Prostate gland (tissue), 2 donors: ENCODE results near the gene NCF1.
"Not testable (repeated sequence)": the region's sequence is repeated elsewhere in the genome, so short reads cannot be mapped to it uniquely, and the experiment has no call there.

Experiments
- CTCF ChIP-seq, 4 experiments: fragments of 200-600 bp in 2 of 4; fragments of 450-650 bp in 2 of 4; sonication (generic) in 2 of 4; IDR thresholded peaks; 1 replicate in 3 of 4; 2 replicates in 1 of 4; pipeline ENCODE4 v1.5.1; 2016 to 2019; ENCODE audit warnings: antibody characterized with exemption in 4 of 4, mild to moderate bottlenecking in 2 of 4, moderate library complexity in 2 of 4
- POLR2A ChIP-seq: fragments of 450-650 bp; IDR thresholded peaks from one replicate; pipeline ENCODE4 v1.6.1; 2016; ENCODE audit warnings: antibody characterized with exemption, mild to moderate bottlenecking

DNA sequence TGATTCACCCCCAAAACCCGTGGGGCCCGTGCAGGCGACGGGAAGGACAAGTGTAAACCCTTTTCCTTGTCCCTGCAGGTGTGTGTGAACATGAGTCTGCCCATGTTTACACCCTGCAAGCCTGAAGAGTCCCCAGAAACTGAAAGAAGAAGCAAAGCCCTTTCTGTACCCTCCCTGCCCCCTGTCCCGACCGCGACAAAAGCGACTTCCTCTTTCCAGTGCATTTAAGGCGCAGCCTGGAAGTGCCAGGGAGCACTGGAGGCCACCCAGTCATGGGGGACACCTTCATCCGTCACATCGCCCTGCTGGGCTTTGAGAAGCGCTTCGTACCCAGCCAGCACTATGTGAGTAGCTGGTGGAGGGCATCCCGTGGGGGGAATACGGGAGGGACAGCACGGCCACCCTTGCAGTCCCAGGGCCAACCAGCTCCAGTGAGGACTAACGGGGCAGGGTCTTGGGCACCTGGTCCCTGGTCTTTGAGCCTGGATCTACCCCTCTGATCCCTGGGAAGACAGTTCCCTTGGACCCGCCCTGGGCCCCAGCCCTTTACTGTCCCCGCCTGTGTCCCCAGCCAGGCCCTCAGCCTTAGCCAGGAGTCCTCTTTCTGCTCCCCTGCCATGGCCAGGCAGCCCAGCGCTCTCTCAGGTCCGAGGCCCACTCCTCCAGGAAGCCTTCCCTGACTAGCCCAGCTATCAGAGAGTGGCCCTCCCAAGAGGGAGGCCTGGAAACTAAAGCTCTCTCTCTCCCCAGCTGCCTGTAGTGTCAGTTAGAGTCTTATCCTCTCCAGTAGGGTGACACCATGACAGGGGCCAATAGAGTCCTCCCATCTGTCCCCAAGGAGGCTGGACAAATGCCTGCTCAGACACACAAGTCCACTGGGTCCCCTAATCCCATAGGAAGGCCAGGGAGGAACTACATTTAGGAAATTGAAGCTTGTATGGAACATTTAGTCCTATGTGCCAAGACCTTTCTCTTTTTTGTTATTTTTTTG is at the start of gene NCF1:
- TF ChIP-seq CTCF (IDR thresholded peaks at IDR 0.05); POLR2A: not testable (repeated sequence)
